Fibroblast of pulmonary artery (primary cell): ENCODE data around the gene GBGT1.

ENCODE experiments used
- DNase-seq: peaks from one replicate; pipeline ENCODE4 v3.0.0-alpha.2; 2010; ENCODE audit warnings: low read depth
- H3K4me3 ChIP-seq: replicated peaks from 2 replicates; pipeline ENCODE4 v1.5.1; 2011; ENCODE audit warnings: low read depth, mild to moderate bottlenecking, control low read depth, low read length, moderate library complexity
- TF ChIP-seq, protein P1 (sequence below): IDR thresholded peaks from 2 replicates; pipeline ENCODE4 v1.5.1; 2011; ENCODE audit warnings: mild to moderate bottlenecking, control low read depth, low read length, inconsistent platforms; ENCODE audit errors: missing control alignments

Gene GBGT1

DNA sequence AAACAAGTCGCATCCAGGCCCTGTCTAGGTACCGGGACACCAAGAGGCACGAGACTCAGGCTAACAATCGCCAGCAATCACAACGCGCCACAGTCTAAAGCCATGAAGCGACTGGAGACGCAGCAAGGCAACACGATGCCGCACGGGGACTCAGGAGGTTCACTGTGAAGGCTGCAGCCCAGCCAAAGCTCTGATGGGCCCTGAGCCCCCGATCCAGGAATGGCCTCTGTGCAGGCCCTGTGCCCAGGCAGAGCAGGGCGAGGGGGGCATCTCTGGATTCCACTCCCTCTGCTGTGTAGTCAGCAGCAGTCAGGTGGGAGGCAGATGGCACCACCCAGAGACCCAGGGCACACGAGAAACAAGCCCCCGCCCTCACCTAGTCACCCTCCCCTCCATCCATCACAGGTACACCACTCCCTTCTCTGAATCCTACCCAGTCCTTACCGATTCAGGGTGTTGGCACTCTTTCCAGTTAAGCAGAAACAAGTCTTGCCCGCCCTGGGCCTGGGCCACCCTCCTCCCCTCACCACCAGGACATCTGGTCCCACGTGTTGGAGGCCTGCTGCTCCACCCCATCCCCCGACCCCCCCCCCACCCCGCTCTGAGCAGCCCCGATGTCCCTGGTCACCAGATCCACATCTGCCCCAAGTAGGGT lies 43.7 kb downstream of the GBGT1 start:
- H3K4me3 ChIP-seq: peak overlapping the region; percentile 65
- no peak for DNase-seq
- TF ChIP-seq, protein P1, sequence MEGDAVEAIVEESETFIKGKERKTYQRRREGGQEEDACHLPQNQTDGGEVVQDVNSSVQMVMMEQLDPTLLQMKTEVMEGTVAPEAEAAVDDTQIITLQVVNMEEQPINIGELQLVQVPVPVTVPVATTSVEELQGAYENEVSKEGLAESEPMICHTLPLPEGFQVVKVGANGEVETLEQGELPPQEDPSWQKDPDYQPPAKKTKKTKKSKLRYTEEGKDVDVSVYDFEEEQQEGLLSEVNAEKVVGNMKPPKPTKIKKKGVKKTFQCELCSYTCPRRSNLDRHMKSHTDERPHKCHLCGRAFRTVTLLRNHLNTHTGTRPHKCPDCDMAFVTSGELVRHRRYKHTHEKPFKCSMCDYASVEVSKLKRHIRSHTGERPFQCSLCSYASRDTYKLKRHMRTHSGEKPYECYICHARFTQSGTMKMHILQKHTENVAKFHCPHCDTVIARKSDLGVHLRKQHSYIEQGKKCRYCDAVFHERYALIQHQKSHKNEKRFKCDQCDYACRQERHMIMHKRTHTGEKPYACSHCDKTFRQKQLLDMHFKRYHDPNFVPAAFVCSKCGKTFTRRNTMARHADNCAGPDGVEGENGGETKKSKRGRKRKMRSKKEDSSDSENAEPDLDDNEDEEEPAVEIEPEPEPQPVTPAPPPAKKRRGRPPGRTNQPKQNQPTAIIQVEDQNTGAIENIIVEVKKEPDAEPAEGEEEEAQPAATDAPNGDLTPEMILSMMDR: no peak

DNA sequence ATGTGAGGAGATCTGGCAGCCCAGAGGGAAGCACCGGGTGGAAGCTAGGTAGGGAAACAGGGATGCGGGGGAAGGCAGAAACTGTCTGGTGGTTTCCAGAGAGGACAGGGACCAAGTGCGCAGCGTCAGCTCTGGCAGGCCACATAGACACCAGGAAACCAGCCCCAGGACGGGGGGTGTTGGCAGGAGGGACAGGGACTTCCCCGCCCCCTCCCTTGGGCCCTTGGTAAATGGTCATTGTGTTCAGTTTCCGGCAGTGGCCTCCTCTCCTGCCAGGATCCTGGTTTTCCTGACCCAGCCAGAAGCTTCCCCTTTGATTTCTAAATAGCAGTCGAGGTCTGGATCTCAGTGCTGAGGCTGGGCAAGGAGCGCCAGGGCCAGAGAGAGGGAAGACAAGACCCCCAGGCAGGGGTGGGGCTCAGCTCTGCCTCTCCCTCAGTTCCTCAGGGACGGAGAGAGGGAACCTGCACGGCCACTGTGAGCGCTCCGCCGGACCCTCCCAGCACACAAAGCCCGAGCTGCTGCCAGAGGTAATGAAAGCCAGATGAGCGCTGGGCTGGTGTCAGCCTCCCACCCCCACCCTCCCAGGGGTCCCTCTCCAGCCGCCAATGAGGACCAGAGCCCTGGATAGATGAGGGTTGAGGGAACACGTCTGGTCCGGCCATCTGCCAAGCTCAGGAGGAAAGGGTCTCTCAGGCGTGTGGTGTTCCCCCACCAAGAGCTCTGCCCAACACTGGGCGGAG lies 44.4 kb downstream of the GBGT1 start:
- TF ChIP-seq, protein P1: no peak
- DNase-seq: no peak
- peak overlapping the region; percentile 65 for H3K4me3 ChIP-seq

DNA sequence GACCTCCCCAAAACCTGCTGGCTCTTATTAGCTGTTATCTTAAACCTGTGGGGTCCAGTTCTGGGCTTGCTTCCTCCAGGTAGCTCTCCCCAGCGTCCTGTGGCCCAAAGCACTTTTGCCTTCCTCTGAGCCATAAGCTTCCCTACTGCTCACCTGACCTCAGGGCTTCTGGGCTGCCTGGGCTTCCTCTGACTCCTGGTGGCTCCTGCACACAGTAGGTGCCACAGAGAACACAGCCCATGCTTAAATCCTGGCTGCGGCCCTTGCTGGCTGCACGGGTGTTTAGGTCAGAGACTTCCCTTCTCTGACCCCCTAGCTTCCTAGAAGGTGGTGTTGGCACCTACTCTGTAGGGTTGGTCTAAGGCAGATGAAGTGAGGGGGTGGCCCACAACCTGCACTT lies 45.1 kb downstream of the GBGT1 start:
- no peak for DNase-seq
- peak overlapping the region; percentile 65 for H3K4me3 ChIP-seq

DNA sequence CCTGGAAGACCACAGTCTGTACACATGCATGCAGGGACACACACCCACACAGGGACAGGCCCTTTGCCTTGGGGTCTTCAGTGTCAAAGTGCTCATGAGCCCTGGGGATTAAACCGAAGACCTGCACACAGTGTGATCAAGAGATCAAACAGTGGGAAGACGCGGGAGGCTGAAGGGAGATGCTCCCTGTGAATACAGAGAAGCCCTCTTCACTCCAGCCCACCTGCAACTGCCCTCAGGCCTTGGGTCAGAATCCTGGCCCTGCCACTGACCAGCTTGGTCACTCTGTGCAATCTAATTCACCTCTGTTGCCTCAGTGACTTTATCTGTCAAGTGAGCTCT lies 45.6 kb downstream of the GBGT1 start:
- no peak overlapping the region for H3K4me3 ChIP-seq
- TF ChIP-seq, protein P1: no peak
- DNase-seq: no peak

More for the DNA sequence above, 45.1 kb downstream of the GBGT1 start:
- TF ChIP-seq, protein P1: no peak

DNA sequence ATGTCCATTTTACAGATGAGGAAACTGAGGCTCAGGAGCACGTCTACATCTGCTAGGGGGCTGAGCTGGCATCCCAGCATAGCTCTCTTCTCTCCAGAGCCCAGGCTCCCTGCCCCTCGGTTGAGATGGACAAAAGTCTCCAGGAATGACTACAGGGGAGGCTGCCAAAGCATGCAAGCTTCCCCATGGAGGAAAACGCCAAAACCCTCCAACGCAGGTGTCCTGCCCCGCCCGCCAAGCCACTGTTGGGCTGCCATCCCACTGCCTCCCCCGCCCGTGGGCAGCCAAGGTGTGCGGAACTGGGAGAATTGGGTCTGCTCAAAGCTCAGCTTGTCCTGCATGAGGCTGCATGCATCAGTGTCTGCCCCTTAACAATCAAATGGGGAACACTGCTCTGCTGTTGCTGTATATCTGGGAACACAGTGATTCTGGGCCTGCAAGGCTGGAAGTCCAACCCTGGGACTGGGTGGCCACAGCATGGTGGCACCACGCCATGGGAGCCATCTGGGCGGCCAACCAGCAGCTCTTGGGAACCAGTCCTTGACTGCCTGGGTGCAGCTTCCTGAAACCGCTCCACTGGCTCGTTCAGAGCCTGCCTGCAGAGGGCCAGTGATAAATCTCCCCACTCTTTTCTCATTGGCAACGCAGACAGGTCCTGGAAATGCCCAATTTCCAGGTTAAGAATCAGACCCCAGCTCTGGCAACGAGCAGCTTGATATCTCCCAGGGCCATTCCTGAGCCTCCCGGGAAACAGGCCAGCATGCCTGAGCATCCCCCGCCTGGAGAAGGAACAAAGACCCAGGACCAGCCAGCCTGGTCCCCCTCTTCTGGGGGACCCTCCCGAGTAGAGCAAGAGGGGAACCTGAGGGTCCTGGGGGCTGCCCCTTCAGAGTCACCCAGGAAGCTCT lies 46.2 kb downstream of the GBGT1 start:
- TF ChIP-seq, protein P1: no peak
- no peak overlapping the region for H3K4me3 ChIP-seq
- DNase-seq: no peak

DNA sequence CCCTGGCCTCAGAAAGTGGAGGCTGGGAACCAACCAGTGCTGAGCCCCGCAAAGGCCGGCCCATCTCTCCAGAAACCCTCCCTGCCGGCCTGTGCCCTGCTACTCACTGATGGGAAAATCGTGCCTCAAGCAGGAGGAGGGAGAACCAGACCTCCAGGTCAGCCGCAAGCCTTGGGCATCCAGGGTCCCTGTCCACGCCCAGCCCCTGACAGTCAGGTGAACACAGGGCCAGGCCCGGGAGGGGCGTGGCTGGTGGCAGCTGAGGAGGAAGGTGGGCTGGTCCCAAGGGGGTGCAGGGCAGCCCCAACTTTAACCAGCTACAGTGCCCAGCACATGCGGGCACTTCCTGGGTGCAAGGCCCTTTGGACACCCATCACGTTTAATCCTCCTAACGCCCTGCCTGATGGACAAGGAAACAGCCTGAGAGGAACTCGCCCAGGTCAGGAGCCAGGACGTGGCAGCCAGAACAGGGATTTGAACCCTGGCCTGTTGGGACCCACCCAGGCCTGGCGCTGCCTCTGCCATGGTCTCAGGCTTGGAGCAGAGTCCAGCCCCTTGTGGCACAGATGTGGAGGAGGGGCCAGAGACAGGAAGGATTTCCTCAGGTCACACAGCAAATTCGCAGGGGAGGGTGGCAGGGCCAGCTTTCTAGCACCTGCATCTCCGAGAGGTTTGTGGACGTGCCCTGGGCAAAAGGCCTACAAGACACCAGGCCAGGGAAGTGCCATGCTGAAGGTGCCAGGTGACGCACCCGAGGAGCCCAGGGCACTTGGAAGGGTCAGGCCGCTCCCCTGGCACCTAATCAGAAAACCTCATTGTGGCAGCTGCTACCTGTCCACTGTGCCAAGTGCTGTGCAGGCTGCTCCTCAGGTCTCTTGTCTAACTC lies 47.1 kb downstream of the GBGT1 start:
- no peak for DNase-seq
- TF ChIP-seq, protein P1: no peak
- H3K4me3 ChIP-seq: no peak overlapping the region
